GM21737 (cell line): ENCODE results near the gene KCNAB1.
"Not testable (repeated sequence)": the region's sequence is repeated elsewhere in the genome, so short reads cannot be mapped to it uniquely, and the experiment has no call there.

Source experiments
- ATAC-seq: cut with Tn5 transposase; IDR thresholded peaks from one replicate; pipeline ENCODE4 v1.9.1; 2021; ENCODE audit warnings: mild to moderate bottlenecking, moderate library complexity; ENCODE audit not compliant: unreplicated experiment

The KCNAB1 gene

DNA sequence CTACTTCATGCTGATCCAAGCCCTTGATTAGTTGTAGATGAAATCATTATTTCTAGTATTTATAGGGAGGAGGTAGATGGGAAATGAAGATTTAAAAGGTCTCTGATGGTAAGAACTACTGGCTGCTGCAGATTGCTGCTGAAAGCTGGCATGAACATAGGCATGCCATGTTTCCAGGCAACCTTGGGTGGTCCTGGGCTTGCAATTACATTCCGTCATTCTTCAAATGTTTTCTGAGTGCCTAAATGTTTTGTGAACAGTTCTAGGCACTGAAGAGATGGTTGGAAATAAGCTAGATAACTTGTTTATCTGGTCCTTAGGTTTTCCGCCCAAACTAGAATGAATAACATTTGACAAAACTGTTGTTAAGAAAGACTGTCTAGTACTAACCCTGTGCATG, 95.8 kb downstream of the KCNAB1 start:
- ATAC-seq: no peak

DNA sequence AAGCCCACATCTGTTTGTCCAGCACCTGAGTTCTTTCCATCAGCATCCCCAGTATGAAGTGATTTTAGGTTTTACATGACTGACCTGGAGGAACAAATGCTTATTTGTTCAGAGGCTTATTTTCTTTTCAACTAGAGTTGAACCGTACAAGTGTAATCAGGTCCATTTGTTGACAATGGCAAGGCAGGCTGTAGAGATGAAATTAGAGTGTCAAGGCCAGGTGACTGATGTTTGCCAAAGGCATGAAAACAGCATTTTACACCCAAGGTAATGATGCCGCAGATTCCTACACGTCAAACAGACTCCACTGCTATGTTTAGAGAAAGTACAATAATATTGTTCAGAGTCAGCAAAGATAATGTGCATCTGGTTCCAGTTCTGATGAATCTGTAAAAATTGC, 96.5 kb downstream of the KCNAB1 start:
- no peak for ATAC-seq

DNA sequence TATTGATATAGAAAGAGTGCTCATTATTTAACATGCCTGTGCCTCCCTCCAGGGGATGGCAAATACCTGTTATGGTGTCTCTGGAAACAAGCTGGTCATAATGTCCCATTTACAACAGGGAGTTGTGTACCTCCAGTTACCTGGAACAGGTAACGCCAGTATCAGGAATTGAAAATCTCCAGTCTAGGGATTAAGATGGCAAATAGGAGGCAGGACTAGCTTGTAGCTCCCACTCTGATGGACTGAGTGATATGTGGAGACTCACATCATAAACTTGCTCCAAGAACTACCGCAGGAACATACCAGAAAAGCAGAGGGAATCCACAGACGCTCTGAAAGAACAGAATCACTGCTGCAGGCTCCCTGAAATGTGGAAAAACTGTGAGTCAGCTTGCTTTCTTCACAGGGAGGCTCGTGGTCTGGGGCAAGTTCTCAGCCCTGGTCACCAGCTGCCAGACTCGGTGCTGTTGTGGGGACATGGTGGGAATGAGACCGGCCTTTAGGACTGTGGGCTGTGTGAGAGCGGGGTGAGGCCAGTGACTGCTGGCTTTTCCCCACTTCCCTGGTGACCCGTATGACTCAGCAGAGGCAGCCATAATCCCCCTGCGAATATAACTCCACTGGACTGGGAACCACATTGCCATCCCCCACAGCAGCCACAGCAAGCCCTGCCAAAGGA, 97.4 kb downstream of the KCNAB1 start:
- no peak for ATAC-seq

DNA sequence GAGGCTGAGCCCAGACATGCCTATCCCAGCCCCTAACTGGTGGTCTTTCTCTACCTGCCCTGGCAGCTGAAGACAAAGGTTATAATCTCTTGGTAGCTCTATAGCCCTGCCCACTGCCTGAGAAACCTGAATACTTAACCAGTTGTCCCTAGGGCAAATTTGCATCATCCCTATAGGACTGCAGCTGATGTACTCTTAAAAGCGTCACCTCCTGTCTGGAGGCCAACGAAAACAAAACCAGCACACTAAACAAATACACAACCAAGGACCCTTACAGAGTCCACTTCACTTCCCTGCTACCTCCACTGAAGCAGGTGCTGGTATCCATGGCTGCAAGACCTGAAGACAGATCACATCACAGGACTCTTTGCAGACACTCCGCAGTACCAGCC, 98.0 kb downstream of the KCNAB1 start:
- no peak for ATAC-seq

DNA sequence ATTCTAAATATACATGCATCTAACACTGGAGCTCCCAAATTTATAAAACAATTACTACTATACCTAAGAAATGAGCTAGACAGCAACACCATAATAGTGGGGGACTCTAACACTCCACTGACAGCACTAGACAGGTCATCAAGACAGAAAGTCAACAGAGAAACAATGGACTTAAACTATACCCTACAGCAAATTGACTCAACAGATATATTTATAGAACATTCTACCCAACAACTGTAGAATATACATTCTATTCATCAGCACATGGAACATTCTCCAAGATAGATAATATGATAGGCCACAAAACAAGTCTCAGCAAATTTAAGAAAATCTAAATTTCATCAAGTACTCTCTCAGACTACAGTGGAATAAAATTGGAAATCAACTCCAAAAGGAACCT, 102.0 kb downstream of the KCNAB1 start:
- ATAC-seq: not testable (repeated sequence)

DNA sequence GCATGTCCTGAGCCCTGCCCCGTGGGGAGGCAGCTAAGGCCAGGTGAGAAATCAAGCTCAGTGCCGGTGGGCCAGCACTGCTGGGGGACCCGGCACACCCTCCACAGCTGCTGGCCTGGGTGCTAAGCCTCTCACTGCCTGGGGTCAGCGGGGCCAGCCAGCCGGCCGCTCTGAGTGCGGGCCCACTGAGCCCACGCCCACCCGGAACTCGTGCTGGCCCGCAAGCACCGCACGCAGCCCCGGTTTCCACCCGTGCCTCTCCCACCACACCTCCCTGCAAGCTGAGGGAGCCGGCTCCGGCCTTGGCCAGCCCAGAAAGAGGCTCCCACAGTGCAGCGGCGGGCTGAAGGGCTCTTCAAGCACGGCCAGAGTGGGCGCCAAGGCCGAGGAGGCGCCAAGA, 103.7 kb downstream of the KCNAB1 start:
- not testable (repeated sequence) for ATAC-seq

DNA sequence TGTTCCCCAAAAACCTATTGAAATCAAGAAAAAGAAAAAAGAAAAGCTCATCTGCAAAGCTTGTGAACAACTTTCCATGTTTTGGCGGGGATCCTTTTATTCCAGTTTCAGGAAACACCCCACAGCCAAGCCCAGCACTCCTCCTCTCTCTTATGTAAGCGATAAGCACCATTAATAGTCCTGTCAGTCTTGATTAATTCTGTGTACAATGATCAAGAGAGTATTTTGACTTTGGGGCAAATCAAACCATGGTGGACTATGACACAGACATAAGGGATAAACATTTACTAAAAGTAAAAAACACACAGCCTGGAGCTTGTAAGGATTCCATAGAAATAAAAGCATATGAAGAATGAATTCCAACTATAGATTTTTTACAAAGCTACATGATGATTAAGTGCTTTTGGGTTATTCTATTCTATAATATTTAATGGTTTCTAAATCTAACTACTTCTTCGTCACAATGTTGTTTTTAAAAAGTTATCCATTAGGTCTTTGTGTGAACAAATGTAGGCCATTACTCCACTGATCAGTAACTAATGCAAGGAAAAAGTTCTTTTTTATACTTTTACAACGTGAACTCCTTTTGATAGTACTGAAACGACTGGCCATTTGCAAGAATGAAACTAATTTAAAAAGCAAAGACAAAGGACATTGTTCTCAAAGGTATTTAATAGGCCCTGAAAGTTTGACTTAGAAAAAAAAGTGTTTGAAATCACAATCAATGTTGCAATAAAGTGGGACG, 106.5 kb downstream of the KCNAB1 start:
- ATAC-seq: no peak

DNA sequence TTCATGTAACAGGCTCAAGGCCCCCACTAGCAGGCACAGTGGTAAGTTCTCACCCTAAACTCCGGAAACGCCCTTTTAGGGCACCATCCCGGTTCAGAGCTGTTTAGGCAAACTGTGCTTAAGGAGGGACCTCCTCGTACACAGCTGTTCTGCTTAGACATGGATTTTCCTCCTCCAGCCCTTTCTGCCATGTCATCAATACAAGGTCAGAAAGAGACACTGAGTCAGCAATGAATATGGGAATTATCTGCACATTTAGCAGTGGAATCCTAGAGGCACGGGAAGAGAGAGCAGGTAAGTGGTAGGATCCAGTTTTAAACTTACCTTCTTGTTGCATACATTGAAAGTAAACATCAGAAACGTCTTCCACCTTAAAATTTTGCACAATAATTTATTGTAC, 107.3 kb downstream of the KCNAB1 start:
- no peak for ATAC-seq

DNA sequence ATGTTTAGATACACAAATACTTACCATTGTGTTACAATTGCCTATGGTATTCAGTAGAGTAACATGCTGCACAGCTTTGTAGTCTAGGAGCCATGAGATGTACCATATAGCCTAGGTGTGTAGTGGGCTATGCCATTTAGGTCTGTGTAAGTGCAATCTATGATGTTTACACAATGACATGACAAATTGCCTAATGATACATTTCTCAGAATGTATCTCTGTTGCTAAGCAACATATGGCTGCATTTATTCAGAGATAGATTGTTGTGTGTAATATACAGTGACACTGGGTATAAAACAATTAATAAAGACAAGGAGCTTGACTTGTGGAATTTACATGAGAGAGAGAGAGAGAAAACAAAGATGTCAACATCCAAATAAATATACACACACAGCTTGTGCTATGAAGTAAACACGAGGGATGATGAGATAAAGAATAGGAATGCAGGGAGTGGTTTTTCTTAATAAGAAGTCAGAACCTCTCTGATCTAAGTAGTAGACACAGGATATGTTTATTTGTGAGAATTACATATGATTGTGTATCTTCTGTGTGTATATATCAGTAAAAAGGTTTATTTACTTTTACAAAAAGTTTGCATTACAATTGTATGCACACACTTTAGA, 110.0 kb downstream of the KCNAB1 start:
- ATAC-seq: no peak

DNA sequence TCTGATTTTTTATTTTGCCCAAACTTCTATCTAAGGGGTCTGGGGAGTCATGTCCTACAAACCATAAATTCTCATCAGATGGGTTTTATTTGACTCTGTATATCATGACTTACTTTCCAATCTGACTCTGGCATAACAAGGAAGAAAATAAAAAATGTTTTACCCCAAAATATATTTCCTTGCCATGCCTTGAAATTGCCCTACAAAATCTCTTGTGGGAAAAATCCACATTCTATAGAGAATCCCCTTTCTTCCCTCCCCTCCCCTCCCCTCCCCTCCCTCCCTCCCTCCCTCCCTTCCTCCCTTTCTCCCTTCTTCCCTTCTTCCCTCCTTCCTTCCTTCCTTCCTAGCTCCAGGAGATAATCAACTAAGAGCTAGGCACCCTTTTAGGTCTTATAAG, 110.8 kb downstream of the KCNAB1 start:
- ATAC-seq: not testable (repeated sequence)

DNA sequence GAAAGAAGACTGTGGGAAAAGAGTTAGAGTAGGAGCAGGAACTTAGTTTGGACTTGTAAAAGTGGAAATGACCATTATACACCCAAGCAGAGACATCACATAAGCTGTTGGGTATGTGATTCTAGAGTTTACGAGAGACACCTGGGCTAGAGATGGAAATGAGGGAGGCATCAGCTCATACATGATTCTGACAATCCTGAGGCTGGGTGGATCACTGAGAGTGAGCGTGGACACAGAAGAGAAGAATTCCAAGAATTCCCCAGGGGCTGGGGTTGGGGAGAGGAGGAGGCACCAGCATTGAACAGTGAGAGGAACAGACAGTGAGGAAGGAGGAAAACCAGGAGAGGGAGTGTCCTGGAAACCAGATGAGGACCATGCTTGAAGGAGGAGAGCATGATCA, 113.5 kb downstream of the KCNAB1 start:
- ATAC-seq: no peak

DNA sequence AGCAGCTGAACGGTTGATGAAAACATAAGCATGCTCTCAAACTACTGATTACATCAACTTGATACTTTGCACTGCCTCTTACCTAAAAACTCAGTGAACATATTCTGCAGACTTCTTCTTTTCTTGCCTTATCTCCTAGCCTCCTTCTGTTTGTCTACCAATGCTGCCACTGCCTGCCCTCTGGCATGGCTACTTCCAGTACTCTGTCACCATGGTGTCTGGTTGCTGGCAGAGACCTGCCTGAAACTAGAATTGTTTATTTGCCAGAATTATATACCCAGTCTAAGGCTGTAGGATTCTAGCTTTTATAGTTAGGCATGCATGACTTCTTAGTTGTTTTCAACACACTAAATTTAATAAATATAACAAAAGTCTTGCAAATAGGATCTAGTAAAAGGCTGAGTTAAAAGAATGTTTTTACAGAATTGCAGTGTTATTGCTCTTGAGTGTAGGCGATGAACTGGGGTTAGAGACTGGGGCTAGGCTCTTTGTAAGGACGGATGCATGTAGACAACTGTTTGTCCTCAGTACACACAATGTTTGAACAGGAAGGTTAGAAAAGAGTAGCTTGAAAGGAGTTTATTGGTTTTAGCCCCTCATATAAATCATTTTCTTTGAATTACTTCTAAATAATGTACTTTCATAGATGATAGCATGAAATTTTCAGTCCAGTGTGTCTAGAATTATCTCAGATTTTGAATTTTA, 116.3 kb downstream of the KCNAB1 start:
- no peak for ATAC-seq

DNA sequence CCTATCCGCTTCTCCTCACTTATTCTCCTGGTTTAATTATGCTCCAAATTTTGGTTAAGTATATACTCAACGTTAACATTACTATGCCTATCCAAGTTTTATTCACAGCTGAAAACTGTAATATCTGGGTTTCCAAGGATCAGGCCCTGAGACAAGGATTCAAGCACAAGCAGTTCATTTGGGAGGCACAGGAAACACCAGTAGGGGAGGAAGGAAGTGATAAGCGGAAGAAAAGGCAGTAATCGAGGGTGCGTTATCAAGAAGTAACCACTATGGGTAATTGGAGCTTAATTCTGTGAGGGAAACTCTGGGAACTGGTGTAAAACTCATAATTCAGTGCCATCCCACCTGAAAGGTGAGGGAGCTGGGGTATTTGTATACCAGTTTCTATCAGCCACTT, 120.3 kb downstream of the KCNAB1 start:
- no peak for ATAC-seq

DNA sequence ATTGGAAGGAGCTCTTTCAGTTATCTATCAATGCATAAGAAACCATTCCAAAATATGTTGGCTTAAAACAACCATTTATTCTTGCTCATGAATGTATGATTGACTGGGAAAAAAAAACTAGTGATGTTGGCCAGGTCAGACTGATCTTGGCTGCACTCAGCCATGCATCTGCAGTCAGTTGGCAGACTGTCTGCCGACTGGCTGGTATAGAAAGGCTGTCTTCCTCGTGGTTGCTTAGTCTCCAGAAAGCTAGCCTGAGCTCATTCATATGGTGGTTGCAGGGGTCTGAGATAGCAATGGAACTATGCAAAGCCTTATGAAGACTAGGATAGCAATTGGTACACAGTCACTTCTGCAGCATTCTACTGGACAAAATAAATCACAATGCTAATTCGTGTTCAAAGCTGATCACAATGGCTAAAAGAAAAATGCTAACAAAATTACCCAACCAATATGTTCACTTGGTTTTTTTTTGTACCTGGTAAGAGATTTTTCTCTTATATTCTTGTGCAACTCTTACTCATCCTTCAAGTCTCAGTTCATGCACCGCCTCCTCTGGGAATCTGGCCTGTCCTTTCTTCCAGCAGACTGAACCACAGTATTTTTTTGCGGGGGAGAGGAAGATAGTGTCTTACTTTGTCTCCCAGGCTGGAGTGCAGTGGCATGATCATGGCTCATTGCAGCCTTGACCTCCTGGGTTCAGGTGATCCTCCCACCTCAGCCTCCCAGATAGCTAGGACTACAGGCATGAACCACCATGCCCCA, 126.8 kb downstream of the KCNAB1 start:
- no peak for ATAC-seq

DNA sequence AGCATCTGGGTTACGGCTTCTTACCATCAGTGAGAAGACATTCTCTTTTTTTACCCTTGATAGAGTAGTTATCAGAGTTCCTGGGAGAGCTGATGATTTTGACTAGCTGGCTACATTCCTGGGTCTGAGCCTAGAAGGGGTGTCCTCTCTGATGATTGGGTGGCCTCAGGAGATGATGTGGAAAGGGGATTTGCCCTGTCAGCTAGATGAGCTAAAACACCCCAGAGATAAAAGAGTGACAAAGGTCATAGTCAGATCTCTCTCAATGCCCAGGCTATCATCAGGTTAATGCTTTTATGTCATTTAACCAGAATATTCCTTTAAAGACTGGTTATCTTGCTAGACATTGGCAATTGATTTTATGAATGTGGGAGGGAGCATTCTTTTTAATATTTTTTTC, 130.2 kb downstream of the KCNAB1 start:
- no peak for ATAC-seq

DNA sequence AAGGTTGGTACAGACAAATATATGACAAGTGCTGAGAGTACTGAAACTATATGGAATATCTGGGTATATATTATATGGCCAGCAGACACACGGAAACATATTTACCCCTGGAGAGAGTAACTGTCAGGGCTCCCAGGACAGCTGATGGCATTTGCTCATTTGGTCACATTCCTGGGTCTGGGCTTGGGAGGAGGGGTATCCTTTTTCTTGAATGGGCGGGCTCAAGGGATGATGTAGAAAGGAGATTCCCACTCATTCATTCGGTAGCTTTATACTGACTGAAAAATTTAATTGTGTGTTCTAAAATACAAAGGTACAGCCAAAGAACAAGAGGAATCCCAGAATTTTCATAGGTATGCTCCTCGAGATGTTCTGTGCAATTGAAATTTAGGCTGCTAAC, 131.0 kb downstream of the KCNAB1 start:
- no peak for ATAC-seq

DNA sequence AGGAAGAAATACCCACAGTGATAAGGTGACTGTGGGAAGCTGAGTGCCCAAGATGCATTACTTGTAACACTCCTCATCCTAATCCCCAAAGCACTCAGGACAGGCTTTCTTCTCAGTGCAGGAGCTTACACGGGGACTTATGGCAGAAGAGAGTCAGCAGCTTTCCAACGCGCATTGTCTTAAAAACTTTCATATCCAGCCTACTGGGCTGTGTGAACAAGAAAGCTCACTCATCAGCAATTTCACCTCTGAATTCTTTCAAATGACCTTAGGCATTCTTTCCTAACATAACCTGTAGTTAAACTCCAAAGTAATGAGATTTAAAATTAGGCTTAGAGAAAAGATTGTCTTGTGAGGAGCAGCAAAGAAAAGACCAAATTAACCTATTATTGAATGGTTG, 132.3 kb downstream of the KCNAB1 start:
- no peak for ATAC-seq

DNA sequence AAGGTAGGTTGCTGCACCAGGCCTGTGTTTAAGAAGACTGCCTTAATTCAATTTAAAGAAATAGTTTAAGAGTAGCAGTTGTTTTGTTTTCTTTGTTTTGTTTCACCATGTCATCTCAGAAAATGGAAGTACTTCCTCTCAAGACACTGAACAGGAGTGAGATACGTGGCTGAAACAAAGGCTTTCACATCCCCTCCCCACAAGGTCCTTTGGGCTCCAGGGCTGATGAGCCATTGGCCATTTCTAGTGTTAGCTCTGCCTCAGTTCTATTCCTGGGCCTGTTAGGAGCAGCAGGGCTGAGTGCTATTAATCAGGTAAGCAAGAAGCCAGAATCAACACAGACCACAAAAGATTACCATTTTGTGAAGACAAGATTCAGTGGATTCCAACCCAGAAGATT, 132.8 kb downstream of the KCNAB1 start:
- ATAC-seq: peak; percentile 65

DNA sequence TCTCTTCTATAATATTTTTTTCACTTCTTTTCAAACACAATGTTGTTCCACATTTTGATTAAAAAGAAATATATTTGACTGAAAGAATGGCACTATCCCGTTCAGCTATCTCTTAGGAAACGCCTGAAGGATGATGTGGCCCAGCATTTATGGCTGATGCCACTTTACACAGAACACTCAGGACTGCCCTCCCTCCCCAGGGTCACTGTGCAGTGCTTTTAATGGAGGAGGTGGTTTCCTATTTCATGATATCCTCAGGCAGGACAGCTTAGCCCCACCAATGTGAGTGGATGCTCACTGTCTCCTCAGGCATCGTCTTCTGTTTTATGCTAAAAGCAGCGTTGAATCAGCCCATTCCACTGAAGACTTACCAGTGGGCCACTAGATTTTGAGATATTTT, 135.9 kb downstream of the KCNAB1 start:
- ATAC-seq: no peak

DNA sequence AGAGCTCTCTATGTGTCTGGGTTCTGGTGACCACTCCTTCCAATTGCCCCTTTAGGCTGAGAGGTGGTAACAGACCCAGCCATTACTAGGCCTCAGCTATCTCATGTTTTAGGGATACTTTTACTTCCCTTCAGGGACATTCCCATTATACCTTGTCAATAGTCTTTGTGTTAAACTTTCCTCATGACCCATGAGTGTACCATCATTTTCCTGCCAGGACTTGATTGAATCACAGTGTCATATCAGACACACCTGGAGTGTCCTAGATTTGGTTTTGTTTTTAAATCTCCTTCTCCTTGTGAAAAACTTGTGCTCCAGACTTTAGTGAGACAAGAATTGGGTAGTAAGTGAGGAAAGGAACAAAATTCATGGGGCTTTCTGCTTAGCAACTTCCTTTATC, 136.6 kb downstream of the KCNAB1 start:
- no peak for ATAC-seq

DNA sequence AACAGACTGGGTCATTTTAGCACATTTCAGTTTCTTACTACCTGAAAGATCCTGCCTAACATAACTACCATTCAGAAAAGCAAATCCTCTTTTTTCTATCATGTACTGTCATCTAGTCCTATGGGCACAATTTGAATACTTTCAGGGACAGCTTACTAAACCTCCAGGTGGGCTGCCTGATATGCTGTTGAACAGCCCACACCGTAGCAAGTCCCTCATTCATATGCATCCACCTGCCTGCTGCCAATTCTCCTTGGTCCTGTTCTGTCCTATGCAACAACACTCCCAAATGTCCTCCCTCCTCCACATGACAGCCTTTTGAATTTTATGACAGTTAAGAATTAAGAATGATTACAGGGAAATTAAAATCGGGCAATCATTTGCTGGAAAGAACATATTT, 137.9 kb downstream of the KCNAB1 start:
- ATAC-seq: no peak
